HG03108 (cell line): ENCODE results near the gene PTPRD.
"Not testable (repeated sequence)": the region's sequence is repeated elsewhere in the genome, so short reads cannot be mapped to it uniquely, and the experiment has no call there.

ENCODE experiments used
- ATAC-seq: cut with Tn5 transposase; IDR thresholded peaks from one replicate; pipeline ENCODE4 v1.9.1; 2021; ENCODE audit warnings: moderate library complexity; ENCODE audit not compliant: unreplicated experiment

Gene PTPRD

DNA sequence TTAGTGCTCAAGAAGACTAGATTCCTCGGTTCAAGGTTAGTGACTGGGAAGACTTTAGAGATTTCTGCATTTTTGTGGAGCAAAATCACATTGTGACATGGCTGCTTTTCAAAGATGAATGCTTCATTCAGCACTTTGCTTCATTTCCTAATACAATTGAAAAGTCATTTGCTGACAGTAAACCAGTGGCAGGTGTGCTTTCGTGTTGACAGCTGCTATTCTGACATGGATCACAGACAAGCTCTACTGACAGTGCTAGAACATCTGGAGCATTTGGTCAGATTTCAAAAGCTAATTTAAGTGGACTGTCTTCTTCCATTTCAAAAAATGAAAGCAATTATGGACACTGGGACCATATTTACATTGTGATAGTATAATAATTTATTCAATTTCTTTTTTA, 1060.1 kb downstream of the PTPRD start:
- ATAC-seq: no peak

DNA sequence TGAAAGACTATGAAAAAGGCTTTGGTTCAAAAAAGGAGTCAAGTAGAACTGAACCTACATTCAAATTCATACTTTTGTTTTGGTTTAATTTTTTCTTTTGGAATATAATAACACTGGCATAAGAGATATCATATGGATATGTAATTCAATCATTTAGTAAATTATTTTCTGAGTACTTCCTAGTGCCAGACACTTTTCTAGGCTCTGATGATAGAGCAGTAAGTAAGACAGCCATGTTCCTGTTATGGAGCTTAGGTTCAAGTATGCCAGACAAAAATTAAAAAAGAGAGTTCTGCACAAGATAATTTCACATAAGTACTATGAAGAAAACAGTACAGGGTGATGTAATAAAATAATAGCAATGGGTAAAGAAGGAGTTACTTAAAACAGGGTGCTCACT, 1074.0 kb downstream of the PTPRD start:
- no peak for ATAC-seq

DNA sequence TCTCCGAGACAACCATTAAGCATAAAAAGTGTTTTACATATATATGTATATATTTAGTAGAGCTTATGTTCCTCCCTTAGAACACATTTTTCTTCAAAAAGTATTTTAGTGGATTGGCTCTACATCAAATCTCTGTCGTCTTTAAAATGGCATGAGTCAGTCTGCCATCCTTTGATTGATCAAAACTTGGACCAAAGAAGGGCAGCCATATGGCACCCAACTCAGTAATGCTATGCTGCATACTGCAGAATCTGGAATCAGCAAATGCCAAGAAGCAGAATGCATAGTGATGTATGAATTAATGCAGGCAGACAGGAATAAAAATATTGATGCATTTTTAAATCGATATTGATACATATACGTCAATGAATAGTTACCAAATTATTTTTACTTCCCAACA, 1074.4 kb downstream of the PTPRD start:
- no peak for ATAC-seq

DNA sequence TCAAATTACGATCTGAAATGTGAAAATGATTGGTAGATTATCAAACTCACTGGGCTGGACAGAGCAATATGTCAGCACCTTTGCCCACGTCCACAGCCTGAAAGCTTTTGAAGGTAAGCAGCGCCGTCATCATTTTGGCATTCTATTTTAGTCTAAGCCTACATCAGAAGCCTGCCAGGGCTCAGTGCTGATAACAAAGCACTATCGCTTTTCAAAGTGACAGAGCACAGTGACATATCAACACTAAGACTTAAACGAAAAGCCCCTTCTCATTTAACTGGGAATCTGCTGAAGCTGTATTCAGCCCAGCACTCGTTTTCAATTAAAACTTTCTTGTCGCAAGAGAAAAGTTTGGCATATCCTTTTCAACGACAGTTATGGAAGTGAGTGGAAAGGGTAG, 1076.3 kb downstream of the PTPRD start:
- ATAC-seq: no peak

DNA sequence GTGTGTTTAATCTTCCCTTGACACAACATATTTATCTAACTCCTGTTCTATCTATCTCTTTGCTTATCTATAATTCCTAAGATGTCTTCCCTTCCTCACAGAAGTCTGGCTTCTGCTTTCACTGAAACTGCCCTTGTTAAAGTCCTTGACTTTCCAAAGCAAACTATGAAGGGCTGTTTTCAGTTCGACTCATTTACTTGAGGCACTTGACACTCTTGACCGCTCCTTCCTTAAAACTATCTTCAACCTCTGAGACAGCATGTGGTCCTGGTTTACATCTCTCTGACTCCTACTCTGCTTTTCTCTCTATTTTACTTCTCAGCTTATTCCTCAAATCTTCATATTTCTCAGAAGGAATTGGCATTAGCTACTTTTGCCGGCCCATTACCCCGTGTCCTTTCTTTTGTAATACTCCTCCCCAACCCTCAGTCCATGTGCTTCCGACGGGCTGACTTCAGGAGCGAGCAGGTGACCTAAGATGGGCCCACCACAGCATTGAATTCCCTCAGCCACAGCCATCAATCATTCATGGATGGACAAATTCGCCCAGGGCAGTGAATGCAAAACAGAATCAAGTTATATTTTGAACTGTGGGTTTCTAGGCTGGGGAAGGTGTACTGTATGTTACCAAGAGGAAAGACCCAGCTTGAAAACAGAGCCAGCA, 1089.2 kb downstream of the PTPRD start:
- no peak for ATAC-seq

DNA sequence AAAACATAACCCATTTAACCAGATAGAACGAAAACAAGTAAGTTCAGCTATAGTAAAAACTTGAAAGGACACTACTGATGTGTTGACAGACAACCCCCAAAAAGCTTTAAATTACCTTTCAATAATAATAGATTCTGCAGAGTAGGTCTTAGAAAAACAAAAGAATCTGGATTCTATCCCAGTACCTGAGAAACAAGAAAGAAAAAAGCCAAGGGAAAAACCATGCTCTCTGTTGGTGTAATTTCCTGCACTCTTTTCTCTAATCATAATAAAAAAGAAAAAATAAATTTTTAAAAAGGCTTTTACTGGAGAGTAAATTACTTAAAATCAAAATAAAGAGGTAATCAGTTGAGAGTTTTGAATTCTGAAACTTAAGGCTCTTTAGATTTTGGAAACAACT, 1090.4 kb downstream of the PTPRD start:
- no peak for ATAC-seq

DNA sequence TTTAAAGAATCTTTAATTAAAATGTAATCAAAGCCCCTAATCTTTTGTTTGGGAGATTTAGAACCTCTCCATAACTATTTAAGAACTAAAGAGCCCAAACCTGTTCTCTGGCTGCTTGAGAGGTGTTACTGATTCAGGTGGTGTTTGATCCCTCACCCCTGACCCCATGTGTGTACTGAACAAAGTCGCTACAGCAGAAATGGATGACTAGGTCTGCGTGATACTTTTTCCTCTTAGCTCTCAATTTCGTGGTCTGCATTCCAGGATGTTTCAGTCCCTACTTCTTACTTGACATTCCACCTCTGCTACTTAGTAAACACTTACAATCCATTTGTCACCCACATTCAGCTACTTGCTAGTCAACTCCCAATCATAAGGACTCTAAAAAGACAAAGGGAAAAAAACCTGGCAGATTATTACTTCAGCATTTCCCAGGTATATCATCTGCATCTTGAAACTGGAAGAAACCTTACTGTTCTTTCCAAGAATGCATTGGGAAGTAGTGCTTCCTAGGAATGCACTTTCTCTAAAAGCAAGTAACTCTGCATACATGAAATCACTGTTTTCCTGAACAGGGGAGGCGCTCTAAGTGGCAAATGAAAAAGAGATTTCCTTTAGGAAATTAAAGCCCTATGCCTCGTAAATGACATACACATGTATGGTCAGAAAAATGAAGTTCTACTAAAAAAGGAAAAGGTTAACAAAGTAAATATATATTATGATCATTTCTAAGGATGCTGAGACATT, 1091.6 kb downstream of the PTPRD start:
- ATAC-seq: no peak

DNA sequence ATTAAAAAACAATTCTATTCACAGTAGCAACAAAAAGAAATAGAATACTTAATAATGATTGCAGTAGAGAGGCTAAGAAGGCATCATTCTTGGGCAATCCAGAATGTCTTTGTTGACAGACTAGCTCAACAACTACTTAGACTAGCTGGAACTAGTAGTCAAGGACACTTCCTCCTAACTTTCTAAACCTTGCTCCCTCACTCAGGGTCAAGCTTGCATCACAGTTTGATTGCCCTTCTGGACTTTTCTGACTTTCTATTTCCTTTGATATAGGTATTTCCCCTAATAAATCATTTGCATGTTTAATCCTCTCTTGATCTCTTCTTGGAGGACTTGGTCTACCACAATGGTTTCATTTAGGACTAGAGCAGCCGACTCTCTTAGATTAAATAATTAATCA, 1107.9 kb downstream of the PTPRD start:
- no peak for ATAC-seq

DNA sequence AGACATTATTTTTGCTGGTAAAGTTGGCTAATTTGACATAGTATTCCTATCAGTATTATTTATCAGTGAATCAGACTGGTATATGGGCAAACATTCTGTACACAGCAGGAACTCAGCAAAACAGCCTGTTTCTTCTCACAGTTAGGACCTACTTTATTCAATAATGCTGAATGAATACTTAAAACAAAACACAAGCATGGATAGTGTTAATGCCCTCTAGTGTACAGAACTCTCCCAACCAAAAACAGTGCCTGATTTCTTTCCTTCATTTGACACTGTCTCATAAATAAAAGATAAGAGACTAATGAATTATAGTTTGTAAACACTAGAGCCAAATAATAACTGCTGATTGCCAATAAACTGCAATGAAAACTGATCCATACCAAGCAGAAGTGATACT, 1113.3 kb downstream of the PTPRD start:
- ATAC-seq: no peak

DNA sequence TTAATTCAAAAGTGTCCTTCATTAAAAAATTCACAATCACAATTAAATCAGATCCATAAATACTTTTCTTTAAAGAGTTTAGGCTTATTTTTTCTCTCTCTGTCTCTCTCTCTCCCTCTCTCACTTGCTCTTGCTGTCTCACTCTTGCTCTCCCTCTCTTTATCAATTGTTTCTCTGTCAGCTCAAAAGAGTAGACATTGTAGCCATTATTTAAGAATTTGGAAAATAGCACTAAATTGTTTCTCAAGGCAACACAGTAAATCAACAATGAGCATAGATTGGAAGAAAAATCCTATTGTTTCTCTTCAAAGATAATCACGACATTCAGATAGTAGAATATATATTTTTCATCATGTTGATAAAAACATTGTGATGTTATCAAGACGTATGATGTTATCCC, 1114.0 kb downstream of the PTPRD start:
- ATAC-seq: no peak

DNA sequence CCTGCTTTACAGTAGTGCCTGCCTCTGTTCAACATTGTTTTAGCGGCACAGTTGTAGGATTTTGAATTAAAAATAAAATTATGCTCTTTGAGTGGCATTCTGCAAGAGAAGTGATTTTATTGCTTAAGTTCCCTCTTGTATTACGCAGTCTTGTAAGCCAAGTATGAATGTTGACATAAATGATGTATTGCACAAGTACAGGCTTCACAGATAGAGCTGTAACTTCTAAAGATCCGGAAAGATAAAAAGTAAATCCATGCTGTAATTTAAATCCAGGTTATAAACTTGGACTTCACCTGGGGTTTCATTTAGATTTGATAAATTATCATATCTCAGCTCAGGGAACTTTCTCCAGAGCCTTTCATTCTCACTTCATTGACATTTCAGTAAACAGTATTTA, 1114.7 kb downstream of the PTPRD start:
- ATAC-seq: no peak

DNA sequence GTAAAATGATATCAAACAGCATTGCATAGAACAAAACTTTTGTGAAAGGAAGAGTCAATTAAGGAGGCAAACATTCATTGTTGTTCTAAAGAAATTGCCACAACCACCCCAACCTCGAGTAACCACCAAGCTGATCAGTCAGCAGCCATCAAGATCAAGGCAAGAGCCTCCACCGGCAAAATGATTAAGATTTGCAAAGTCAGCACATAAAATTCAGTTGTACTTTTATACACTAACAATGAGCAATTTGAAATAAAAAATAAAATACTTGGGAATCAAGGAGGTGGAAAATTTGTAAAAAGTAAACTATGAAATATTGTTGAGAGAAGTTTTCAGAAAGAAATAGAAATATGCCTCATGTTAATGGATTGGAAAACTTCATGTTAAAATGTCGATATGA, 1118.5 kb downstream of the PTPRD start:
- ATAC-seq: no peak

DNA sequence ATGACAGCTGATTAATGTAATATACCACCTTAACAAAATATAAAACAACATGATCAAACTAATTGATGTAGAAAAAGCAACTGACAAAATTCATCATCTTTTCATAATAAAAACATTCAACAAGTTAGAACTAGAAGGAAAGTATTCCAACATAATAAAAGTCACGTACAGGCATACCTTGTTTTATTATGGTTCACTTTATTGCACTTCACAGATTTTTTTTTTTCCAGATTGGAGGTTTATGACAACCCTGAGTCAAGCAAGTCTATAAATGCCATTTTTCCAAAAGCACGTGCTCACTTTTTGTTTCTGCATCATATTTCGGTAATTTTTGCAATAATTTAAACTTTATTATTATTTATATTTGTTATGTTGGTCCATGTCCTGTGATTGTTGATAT, 1120.3 kb downstream of the PTPRD start:
- no peak for ATAC-seq

DNA sequence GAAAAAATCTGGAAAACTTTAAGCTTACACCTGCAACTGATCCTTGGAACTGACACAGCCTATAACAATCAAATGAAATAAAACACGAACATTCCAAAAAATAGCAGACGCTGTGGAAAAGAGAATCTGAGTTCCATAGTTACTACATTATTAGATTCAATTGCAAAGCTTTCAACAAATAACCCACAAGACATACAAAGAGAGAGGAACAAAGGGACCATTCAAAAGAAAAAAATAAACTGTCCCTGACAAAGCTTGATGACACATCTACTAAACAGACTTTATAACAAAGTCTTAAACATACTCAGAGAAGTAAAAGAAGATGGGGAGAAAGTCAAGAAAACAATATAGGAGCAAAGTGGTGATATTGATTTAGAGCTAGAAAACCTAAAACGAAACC, 1123.6 kb downstream of the PTPRD start:
- ATAC-seq: no peak

DNA sequence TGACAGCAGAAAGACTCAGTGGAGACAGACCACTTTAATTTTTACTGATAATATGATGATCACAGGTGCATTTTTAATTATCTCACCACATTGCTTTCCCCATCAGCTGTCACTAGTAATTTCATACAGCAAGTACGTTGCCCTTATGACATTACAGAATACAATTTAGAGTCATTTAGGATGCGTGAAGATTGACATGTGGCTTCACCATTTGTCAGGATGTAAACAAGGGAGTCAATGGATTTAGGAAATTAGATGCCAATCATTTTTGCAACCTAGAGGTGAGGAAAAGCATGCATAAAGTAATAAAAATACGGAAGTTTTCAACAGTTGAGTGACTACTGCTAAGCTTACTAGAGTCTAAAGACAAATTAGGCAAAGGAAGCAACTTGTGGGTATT, 1129.6 kb downstream of the PTPRD start:
- no peak for ATAC-seq

DNA sequence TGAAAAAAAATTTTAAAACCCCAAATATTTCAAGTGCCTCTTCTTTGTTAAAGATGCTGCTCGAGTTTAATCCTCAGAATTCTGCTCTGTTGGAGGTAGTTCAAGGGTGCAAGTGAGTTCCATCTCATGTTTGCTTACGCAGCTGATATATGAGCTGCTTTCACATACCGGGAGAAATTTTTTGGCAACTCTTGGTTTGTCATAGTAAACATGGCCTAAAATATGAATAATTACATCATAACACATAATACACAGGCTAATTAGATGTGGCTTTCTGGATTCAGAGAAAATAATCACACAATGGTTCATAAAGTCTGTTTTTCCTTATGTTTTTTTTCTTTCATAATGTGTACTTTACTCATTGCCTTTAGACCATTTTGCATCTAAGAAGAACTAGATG, 1134.1 kb downstream of the PTPRD start:
- ATAC-seq: no peak

DNA sequence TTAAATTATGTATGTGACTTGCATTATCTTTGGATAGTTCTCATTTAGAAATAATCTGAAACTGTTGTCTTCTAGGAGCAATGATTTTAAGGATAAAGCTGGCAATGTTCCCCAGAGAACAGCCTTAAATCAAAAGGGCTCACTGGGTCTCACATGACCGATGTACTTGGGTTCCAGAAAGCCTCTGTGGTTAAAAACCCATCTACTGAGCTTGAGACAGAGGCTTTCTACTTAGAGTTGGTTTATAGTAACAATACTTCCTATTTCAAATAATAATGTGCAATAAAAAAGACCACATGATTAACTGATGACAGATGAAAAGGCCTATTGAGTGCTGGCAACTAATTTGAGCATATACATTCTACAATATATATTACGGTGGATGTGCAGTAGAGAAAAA, 1143.5 kb downstream of the PTPRD start:
- ATAC-seq: no peak

DNA sequence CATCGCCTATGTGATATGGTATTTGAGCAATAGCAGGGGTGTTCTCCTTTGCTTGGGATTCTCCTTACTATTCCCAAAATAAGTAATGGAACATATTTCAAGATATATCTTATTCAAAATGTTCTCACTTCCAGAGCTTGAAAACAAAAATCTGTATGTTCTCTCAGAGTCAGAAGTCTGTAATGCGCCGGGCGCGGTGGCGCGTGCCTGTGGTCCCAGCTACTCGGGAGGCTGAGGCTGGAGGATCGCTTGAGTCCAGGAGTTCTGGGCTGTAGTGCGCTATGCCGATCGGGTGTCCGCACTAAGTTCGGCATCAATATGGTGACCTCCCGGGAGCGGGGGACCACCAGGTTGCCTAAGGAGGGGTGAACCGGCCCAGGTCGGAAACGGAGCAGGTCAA, 1170.9 kb downstream of the PTPRD start:
- not testable (repeated sequence) for ATAC-seq

DNA sequence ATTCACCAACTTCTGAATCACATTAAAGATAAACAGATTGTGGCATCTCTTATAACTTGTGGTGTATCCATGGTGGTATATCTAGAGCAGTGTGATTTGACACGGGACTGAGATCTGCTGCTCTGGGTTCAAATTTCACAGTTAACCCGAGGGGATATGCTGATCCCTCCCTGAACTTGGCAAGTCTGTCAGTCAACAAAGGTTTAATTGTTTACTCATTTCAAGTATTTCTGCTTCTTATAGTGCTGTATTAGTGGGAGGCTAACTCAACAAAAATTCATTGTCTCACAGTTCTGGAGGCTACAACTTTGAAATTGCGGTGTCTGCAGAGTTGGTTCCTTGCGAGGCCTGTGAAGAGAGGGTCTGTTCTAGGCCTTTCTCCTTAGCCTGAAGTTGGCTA, 1175.2 kb downstream of the PTPRD start:
- no peak for ATAC-seq

DNA sequence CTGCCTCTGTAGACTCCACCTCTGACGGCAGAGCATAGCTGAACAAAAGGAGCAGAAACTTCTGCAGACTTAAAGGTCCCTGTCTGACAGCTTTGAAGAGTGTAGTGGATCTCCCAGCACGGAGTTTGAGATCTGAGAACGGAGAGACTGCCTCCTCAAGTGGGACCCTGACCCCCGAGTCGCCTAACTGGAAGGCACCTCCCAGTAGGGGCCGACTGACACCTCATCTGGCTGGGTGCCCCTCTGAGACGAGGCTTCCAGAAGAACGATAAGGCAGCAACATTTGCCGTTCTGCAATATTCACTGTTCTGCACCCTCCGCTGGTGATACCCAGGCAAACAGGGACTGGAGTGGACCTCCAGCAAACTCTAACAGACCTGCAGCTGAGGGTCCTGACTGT, 1186.3 kb downstream of the PTPRD start:
- ATAC-seq: not testable (repeated sequence)

DNA sequence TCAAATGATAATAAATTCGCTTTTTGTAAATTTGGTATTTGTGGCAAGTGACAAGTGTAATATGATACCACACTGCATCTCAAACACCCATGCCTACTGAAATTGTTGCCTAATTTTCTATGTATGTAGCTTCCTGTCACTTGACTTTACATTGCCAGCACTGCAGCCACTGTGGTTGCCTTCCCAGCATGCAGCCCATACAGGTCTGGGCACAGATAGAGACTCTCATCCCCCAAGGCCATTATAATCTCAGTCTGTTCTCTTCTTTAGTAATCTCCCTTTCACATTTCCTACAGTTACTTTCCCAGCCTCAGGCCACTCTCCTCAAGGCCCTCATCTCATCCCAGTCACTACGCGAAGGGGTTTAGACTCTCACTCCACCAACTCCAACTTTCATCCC, 1200.6 kb downstream of the PTPRD start:
- no peak for ATAC-seq

DNA sequence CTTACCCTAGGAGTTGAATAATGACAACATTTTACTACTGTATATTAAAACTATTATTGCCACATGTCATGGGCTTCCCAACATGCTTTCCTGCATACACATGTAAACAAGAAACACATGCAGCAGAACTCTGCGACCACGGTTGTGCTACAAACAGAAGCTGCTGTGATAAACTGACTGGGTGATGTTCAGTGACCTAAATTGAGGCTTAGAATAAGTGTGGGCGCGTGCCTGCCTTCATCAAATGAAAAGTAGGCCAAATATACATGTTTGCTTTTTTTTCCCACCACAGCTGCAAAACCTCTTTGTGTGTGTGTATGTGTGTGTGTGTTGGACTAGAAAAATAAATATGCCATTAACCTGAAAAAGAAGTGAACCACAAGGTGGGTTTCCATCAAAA, 1202.1 kb downstream of the PTPRD start:
- no peak for ATAC-seq

DNA sequence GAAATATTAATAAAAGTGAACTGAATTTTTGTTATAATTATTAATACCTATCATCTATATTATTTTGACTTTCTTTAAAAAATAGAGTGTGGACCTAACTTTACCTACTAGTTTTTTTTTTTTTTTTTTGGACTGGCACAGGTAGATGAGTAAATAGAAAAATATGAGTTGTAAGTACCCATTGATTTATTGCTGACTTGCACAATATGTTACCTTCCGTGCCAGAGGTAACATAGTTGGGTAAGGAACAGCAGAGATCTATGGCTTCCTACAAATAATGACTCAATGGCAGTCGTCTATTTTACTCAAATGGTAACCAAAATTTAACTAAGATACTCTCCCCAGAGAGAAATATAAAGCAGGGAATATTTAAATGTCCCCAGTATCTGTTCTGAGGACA, 1212.8 kb downstream of the PTPRD start:
- ATAC-seq: no peak
